Upper lobe of left lung (tissue), 6 donors: Measurements from ENCODE around the gene DDR1. TPM values are rescaled to one million over a fixed set of nuclear protein-coding genes. Genes with fewer than 3 reads are reported as not detected.
"Not testable (repeated sequence)": the region's sequence is repeated elsewhere in the genome, so short reads cannot be mapped to it uniquely, and the experiment has no call there.

Experiments used
- ATAC-seq, 2 donors: fragments of 200-7000 bp; cut with Tn5 transposase; one replicate each; pipeline ENCODE4 v1.9.1; 2022; ENCODE audit warnings: mild to moderate bottlenecking in 2 of 2, moderate library complexity in 2 of 2; ENCODE audit not compliant: low FRiP score in 2 of 2
- DNase-seq, 2 donors: peaks; one replicate each; pipeline ENCODE4 v3.0.0-alpha.2; 2019 to 2020
- H3K27ac ChIP-seq, 4 donors: fragments of 200-600 bp; sonication (generic); one replicate each; pipeline ENCODE4 v1.5.1; 2016 to 2019
- H3K27me3 ChIP-seq, 4 donors: fragments of 200-600 bp; sonication (generic); one replicate each; pipeline ENCODE4 v1.5.1; 2017 to 2019
- H3K36me3 ChIP-seq, 4 donors: fragments of 200-600 bp; sonication (generic); one replicate each; pipeline ENCODE4 v1.5.1; 2016 to 2019
- H3K4me1 ChIP-seq, 4 donors: fragments of 200-600 bp; sonication (generic); one replicate each; pipeline ENCODE4 v1.5.1; 2018 to 2019
- H3K4me3 ChIP-seq, 4 donors: fragments of 200-600 bp; sonication (generic); one replicate each; pipeline ENCODE4 v1.5.1; 2017 to 2019; ENCODE audit warnings: mild to moderate bottlenecking in 2 of 4, moderate library complexity in 1 of 4
- H3K9me3 ChIP-seq, 4 donors: fragments of 200-600 bp; sonication (generic); one replicate each; pipeline ENCODE4 v1.5.1; 2018 to 2019
- EP300 ChIP-seq, 4 donors: sonication (generic); formaldehyde crosslinking; IDR thresholded peaks; one replicate each; pipeline ENCODE4 v1.5.1; 2017; ENCODE audit warnings: antibody characterized with exemption in 4 of 4, control low read depth in 2 of 4
- POLR2A ChIP-seq, 4 donors: fragments of 450-650 bp; IDR thresholded peaks; one replicate each; pipeline ENCODE4 v1.5.1; 2016 to 2017; ENCODE audit warnings: antibody characterized with exemption in 4 of 4, mild to moderate bottlenecking in 2 of 4
- POLR2AphosphoS5 ChIP-seq, 2 donors: sonication (generic); formaldehyde crosslinking; IDR thresholded peaks; one replicate each; pipeline ENCODE4 v1.5.1; 2017; ENCODE audit warnings: antibody characterized with exemption in 2 of 2
- WGBS, 2 donors: methylation state at CpG; one replicate each; pipeline ENCODE4 v1.1.5; 2017 to 2018; 5-methylcytosine and 5-hydroxymethylcytosine counted together
- total RNA-seq, 6 donors: library from RNA; depleted of rRNA in 4 of 6; stranded (reverse); fragments of >200 nt in 4 of 6; gene quantifications; one replicate each; pipeline versions ENCODE4 v1.1.0 to v1.2.1, GENCODE V29; 2016 to 2021
- TF ChIP-seq, protein P1 (sequence below), 6 experiments: fragments of 450-650 bp in 4 of 6; fragments of 200-600 bp in 2 of 6; sonication (generic) in 2 of 6; IDR thresholded peaks; one replicate each; pipeline ENCODE4 v1.5.1; 2016 to 2019; ENCODE audit warnings: antibody characterized with exemption in 6 of 6
- donor health status: DM: no; HTN: no; CAD: no; lungs with moderate emphysema.
- donor health status: DM: no; HTN: yes; CAD: no; lungs with severe emphysema.

DDR1 gene
- total RNA-seq, 6 donors from 2014 or later, result 75.4 to 147 (median 111) TPM

DNA sequence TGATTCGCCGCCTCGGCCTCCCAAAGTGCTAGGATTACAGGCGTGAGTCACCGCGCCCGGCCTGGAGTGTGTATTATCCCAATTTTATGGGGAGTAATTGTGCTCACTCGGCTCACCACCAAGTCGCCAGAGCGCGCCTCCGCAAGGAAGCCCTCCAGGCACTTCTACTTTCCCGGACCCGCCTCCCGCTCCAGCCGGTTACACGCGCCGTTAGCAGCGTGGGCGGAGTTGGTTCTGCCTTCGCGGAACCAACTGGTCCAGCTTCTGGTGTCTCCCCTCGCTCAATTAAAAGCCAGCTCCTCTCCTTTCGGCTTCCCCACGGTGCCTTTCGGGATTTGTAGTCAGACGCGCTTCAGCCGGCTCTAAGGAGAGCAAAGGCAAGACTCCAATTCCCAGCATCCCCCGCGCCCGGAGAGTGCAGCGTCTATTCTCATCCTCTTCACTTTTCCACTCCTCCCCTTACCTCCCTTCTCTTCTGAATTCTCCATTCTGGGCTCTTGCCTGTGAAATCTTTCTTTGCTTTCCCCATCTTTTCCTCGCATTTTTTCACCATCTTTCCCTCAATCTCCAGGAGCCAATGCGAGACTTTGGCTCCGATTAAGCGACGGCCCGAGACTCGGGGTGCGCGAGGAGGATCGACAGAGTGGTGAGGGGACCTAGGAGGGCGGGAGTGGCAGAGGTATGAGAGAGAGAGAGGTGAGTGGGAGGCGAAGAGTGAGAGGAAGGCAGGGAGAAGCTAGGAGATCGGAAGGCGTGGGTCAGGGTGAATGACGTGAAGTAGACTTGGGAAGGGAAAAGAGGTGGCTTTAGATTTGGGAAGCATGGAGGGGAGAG is 23.7 kb downstream of the DDR1 start, which contains the start of gene GTF2H4:
Gene GTF2H4 (plus strand): TSS at position 450 of the 834 bp plus-strand sequence.
- Histone ChIP-seq H3K36me3 (peaks cover 11 to 29% (median 20%) of the 10 kb centered on the region in 4 donors), H3K9me3 (no peaks in the 10 kb centered on the region), H3K4me1 (peaks cover 8 to 16% (median 13%) of the 10 kb centered on the region in 4 donors), H3K4me3 (peak within 1 kb of the TSS; percentile 61 to 88 (median 74)), H3K27me3 (no peaks in the 10 kb centered on the region), H3K27ac (peak within 1 kb of the TSS in 3 of 4 donors; percentile 58 to 65 (median 60))
- ATAC-seq, result peak; percentile 98 to 99
- peak; percentile 92 to 98 for DNase-seq
- peak in 2 of 4 donors; percentile 29 to 50 for TF ChIP-seq POLR2A (IDR thresholded peaks at IDR 0.05)
- peak in 1 of 2 donors; percentile 69 for TF ChIP-seq POLR2AphosphoS5 (IDR thresholded peaks at IDR 0.05)
- TF ChIP-seq EP300 (IDR thresholded peaks at IDR 0.05), result no peak
- TF ChIP-seq, protein P1, sequence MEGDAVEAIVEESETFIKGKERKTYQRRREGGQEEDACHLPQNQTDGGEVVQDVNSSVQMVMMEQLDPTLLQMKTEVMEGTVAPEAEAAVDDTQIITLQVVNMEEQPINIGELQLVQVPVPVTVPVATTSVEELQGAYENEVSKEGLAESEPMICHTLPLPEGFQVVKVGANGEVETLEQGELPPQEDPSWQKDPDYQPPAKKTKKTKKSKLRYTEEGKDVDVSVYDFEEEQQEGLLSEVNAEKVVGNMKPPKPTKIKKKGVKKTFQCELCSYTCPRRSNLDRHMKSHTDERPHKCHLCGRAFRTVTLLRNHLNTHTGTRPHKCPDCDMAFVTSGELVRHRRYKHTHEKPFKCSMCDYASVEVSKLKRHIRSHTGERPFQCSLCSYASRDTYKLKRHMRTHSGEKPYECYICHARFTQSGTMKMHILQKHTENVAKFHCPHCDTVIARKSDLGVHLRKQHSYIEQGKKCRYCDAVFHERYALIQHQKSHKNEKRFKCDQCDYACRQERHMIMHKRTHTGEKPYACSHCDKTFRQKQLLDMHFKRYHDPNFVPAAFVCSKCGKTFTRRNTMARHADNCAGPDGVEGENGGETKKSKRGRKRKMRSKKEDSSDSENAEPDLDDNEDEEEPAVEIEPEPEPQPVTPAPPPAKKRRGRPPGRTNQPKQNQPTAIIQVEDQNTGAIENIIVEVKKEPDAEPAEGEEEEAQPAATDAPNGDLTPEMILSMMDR (IDR thresholded peaks at IDR 0.05), result peak in 2 of 6 experiments; percentile 11 to 35
- WGBS, 2 donors, result 0 to 2% methylated on average over 38 to 49 of the region's 49 CpGs

DNA sequence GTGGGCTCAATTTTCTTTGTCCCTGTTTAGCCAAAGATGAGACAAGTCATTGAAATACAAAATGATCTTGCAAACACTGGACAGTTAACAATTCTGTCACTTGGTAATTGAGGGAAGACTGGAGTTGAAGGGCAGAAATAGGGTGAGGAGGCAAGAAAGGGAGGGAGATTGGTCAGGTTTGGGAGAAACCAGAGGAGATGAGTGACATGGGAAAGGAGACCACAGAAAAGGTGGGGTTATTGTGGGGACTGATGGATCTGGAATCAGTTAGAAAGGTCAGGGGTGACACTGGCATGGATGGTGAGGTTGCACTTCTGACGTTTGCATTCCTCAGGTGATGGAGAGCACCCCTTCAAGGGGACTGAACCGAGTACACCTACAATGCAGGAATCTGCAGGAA is 24.4 kb downstream of the DDR1 start:
- no peak for ATAC-seq

DNA sequence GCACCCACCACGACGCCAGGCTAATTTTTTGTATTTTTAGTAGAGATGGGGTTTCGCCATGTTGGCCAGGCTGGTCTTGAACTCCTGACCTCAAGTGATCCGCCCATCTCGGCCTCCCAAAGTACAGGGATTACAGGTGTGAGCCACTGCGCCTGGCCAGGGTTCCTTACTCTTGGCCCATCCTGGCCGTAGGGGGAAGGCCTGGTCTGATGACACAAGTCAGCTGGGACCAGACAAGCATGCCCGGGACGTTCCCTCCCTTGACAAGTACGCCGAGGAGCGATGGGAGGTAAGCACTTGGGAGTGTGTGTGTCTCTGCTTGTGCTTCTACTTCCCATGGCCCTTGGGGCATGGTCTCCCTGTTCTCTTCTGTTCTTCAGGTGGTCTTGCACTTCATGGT is 26.2 kb downstream of the DDR1 start:
- not testable (repeated sequence) for H3K4me3 ChIP-seq, DNase-seq, H3K27me3 ChIP-seq, H3K27ac ChIP-seq, ATAC-seq, H3K9me3 ChIP-seq
- peaks cover 21 to 37% (median 27%) of the 10 kb centered on the region in 4 donors for H3K4me1 ChIP-seq
- peaks cover 11 to 31% (median 21%) of the 10 kb centered on the region in 4 donors for H3K36me3 ChIP-seq
- WGBS, 2 donors, result 89 to 96% methylated on average over 5 to 9 of the region's 12 CpGs

More for the DNA sequence above, 24.4 kb downstream of the DDR1 start:
- 19 to 27% methylated on average over 2 of the region's 2 CpGs for WGBS, 2 donors
- H3K4me1 ChIP-seq, result peaks cover 13 to 22% (median 17%) of the 10 kb centered on the region in 4 donors
- no peak for TF ChIP-seq POLR2A (IDR thresholded peaks at IDR 0.05)
- H3K9me3 ChIP-seq, result no peaks in the 10 kb centered on the region
- DNase-seq, result no peak
- H3K27ac ChIP-seq, result peak overlapping the region in 2 of 4 donors; percentile 60 to 65
- peak overlapping the region; percentile 61 to 88 (median 74) for H3K4me3 ChIP-seq
- H3K36me3 ChIP-seq, result peaks cover 11 to 31% (median 21%) of the 10 kb centered on the region in 4 donors
- H3K27me3 ChIP-seq, result no peaks in the 10 kb centered on the region

DNA sequence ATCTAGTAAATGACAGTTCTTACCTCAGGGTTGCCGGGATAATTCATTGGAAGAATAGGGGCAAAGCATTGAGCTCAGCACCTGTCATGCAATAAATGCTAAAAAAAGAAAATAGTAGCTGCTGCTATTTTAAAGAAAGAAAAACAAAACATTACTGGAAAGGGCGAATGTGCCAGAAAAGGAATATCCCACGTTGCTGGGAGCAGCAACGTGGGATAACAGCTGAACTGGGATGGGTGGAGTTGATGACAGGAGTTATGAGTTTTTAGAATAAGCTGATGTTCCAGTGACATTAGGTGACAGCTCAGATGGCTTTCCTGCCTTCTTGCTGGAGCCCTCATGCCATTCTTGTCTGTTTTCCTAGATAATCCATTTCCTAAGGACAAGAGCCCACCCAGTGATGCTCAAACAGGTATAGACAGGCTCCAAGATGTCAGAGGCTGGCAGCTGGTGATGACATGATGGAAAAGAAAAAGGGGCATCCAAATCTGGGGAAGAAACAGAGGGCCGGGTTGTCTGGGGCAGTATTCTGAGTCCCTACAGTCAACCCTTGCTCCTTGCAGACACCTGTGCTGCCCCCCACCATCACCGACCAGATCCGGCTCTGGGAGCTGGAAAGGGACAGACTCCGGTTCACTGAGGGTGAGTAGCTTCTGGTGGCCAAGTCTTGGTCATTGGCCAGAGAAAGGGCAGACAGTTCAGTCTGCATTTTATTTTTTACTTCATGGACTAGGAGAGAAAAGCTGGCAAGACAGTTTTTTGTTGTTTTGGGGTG is 28.6 kb downstream of the DDR1 start:
- peak overlapping the region; percentile 86 to 94 (median 90) for H3K27ac ChIP-seq

DNA sequence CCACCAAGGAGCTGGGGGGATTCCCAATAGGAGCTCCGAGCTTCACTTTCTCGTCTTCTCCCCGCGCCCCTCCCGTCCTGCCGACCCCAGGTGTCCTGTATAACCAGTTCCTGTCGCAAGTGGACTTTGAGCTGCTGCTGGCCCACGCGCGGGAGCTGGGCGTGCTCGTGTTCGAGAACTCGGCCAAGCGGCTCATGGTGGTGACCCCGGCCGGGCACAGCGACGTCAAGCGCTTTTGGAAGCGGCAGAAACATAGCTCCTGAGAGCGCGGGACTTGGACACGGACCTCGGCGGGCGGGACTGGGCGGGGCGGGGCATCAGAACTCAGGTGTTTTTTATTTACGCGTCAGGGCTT is 29.4 kb downstream of the DDR1 start:
- H3K36me3 ChIP-seq, result peaks cover 11 to 48% (median 23%) of the 10 kb centered on the region in 4 donors
- H3K27ac ChIP-seq, result peak overlapping the region; percentile 86 to 94 (median 90)
- ATAC-seq, result peak in 1 of 2 donors; percentile 62
- WGBS, 2 donors, result 15 to 65% methylated on average over 6 to 31 of the region's 31 CpGs
- no peaks in the 10 kb centered on the region for H3K27me3 ChIP-seq
- DNase-seq, result no peak
- H3K4me3 ChIP-seq, result peak overlapping the region in 3 of 4 donors; percentile 51 to 79 (median 68)
- H3K9me3 ChIP-seq, result no peaks in the 10 kb centered on the region
- TF ChIP-seq POLR2A (IDR thresholded peaks at IDR 0.05) (no peak), EP300 (IDR thresholded peaks at IDR 0.05) (no peak), POLR2AphosphoS5 (IDR thresholded peaks at IDR 0.05) (no peak)
- TF ChIP-seq, protein P1 (IDR thresholded peaks at IDR 0.05), result no peak
- peaks cover 26 to 49% (median 35%) of the 10 kb centered on the region in 4 donors for H3K4me1 ChIP-seq

More for the DNA sequence above, 28.6 kb downstream of the DDR1 start:
- H3K4me1 ChIP-seq, result peaks cover 30 to 53% (median 37%) of the 10 kb centered on the region in 4 donors
- H3K36me3 ChIP-seq, result peaks cover 11 to 41% (median 23%) of the 10 kb centered on the region in 4 donors
- TF ChIP-seq EP300 (IDR thresholded peaks at IDR 0.05) (no peak), POLR2AphosphoS5 (IDR thresholded peaks at IDR 0.05) (no peak)
- DNase-seq (no peak), ATAC-seq (no peak)
- H3K27me3 ChIP-seq, result no peaks in the 10 kb centered on the region
- H3K9me3 ChIP-seq, result no peaks in the 10 kb centered on the region
- H3K4me3 ChIP-seq, result peak overlapping the region in 2 of 4 donors; percentile 68 to 79
- WGBS, 2 donors, result 85 to 87% methylated on average over 8 of the region's 8 CpGs
